Measurements from ENCODE around the gene NEK11. TPM values are rescaled to one million over a fixed set of nuclear protein-coding genes. Genes with fewer than 3 reads are reported as not detected.

The NEK11 gene
- polyA plus RNA-seq, 1 donor from 2014 or later: 6.1 TPM

GRCh38 chr3:131306242-131306641, 279.6 kb downstream of the NEK11 start:
- no peak overlapping the region for H2AFZ ChIP-seq (ENCODE audit: low read depth, low read length)
- no peak overlapping the region for H3K9ac ChIP-seq (ENCODE audit: low read length)
- no peaks in the 10 kb centered on the region for H3K9me2 ChIP-seq (ENCODE audit: insufficient read depth, low read length)
- no peaks in the 10 kb centered on the region for H3K27me3 ChIP-seq (ENCODE audit: insufficient read depth, low read depth, low read length)
- no peak overlapping the region for H3K4me2 ChIP-seq (ENCODE audit: low read length)
- H4K20me1 ChIP-seq (ENCODE audit: insufficient read depth): no peaks in the 10 kb centered on the region
- H3K4me3 ChIP-seq (ENCODE audit: low read length): no peak overlapping the region
- no peaks in the 10 kb centered on the region for H3F3A ChIP-seq (ENCODE audit: insufficient read depth, low read length, poor library complexity, severe bottlenecking)
- no peaks in the 10 kb centered on the region for H3K79me2 ChIP-seq (replicated peaks; ENCODE audit: insufficient read depth, low read length)
- H3K36me3 ChIP-seq (ENCODE audit: insufficient read depth, low read length): no peaks in the 10 kb centered on the region
- H3K27ac ChIP-seq (ENCODE audit: low read length): no peak overlapping the region
- no peak for TF ChIP-seq CTCF (IDR thresholded peaks at IDR 0.05; ENCODE audit: poor library complexity, severe bottlenecking)
- TF ChIP-seq EZH2 (IDR thresholded peaks at IDR 0.05; ENCODE audit: borderline replicate concordance, insufficient read depth, low read length, poor library complexity, severe bottlenecking): no peak
- no peak for TF ChIP-seq SMC3 (conservative IDR thresholded peaks at IDR 0.05; ENCODE audit: poor library complexity)
- TF ChIP-seq POLR2AphosphoS5 (IDR thresholded peaks at IDR 0.05): no peak
- no peak for TF ChIP-seq EP300 (conservative IDR thresholded peaks at IDR 0.05; ENCODE audit: poor library complexity, severe bottlenecking)
- TF ChIP-seq MXI1 (conservative IDR thresholded peaks at IDR 0.05; ENCODE audit: poor library complexity, severe bottlenecking): no peak
- no peak for TF ChIP-seq TAF1 (IDR thresholded peaks at IDR 0.05; ENCODE audit: low read depth)
- TF ChIP-seq RAD21 (conservative IDR thresholded peaks at IDR 0.05): no peak
- no peak for TF ChIP-seq REST (IDR thresholded peaks at IDR 0.05; ENCODE audit: borderline replicate concordance)
- no peaks in the 10 kb centered on the region for H3K9me3 ChIP-seq (ENCODE audit: low read length)

- Histone ChIP-seq H3K36me3 (ENCODE audit: insufficient read depth, low read length) (no peaks in the 10 kb centered on the region), H3K4me3 (ENCODE audit: low read length) (no peak overlapping the region), H3K9ac (ENCODE audit: low read length) (no peak overlapping the region), H3K27me3 (ENCODE audit: insufficient read depth, low read depth, low read length) (no peaks in the 10 kb centered on the region), H3K27ac (ENCODE audit: low read length) (no peak overlapping the region), H3K4me2 (ENCODE audit: low read length) (no peak overlapping the region), H4K20me1 (ENCODE audit: insufficient read depth) (no peaks in the 10 kb centered on the region), H3K79me2 (replicated peaks; ENCODE audit: insufficient read depth, low read length) (no peaks in the 10 kb centered on the region), H2AFZ (ENCODE audit: low read depth, low read length) (no peak overlapping the region), H3K9me2 (ENCODE audit: insufficient read depth, low read length) (no peaks in the 10 kb centered on the region), H3K9me3 (ENCODE audit: low read length) (no peaks in the 10 kb centered on the region), H3F3A (ENCODE audit: insufficient read depth, low read length, poor library complexity, severe bottlenecking) (no peaks in the 10 kb centered on the region)
- no peak for TF ChIP-seq SMC3 (conservative IDR thresholded peaks at IDR 0.05; ENCODE audit: poor library complexity)
Measured at GRCh38 chr3:131314318-131314717, 287.6 kb downstream of the NEK11 start.

- H3K9me2 ChIP-seq (ENCODE audit: insufficient read depth, low read length): no peaks in the 10 kb centered on the region
- H3K4me2 ChIP-seq (ENCODE audit: low read length): no peak overlapping the region
- H3K79me2 ChIP-seq (replicated peaks; ENCODE audit: insufficient read depth, low read length): no peaks in the 10 kb centered on the region
- no peak overlapping the region for H3K4me3 ChIP-seq (ENCODE audit: low read length)
- no peaks in the 10 kb centered on the region for H4K20me1 ChIP-seq (ENCODE audit: insufficient read depth)
- no peak for TF ChIP-seq MXI1 (conservative IDR thresholded peaks at IDR 0.05; ENCODE audit: poor library complexity, severe bottlenecking)
- no peaks in the 10 kb centered on the region for H3K36me3 ChIP-seq (ENCODE audit: insufficient read depth, low read length)
- H3F3A ChIP-seq (ENCODE audit: insufficient read depth, low read length, poor library complexity, severe bottlenecking): no peaks in the 10 kb centered on the region
- H3K27me3 ChIP-seq (ENCODE audit: insufficient read depth, low read depth, low read length): no peaks in the 10 kb centered on the region
- no peaks in the 10 kb centered on the region for H3K9me3 ChIP-seq (ENCODE audit: low read length)
- no peak overlapping the region for H3K27ac ChIP-seq (ENCODE audit: low read length)
- H3K9ac ChIP-seq (ENCODE audit: low read length): no peak overlapping the region
- H2AFZ ChIP-seq (ENCODE audit: low read depth, low read length): no peak overlapping the region
Measured at GRCh38 chr3:131315162-131315561, 288.5 kb downstream of the NEK11 start.
